ENCODE data around the gene PLK3. TPM values are rescaled to one million over a fixed set of nuclear protein-coding genes. Genes with fewer than 3 reads are reported as not detected.

PLK3 gene
- 13.8 to 17.7 TPM (median 15.6 TPM) in 5 replicates for total RNA-seq (2022; extraction: Qiagen RNA extraction; ENCODE audit: low read depth)

DNA sequence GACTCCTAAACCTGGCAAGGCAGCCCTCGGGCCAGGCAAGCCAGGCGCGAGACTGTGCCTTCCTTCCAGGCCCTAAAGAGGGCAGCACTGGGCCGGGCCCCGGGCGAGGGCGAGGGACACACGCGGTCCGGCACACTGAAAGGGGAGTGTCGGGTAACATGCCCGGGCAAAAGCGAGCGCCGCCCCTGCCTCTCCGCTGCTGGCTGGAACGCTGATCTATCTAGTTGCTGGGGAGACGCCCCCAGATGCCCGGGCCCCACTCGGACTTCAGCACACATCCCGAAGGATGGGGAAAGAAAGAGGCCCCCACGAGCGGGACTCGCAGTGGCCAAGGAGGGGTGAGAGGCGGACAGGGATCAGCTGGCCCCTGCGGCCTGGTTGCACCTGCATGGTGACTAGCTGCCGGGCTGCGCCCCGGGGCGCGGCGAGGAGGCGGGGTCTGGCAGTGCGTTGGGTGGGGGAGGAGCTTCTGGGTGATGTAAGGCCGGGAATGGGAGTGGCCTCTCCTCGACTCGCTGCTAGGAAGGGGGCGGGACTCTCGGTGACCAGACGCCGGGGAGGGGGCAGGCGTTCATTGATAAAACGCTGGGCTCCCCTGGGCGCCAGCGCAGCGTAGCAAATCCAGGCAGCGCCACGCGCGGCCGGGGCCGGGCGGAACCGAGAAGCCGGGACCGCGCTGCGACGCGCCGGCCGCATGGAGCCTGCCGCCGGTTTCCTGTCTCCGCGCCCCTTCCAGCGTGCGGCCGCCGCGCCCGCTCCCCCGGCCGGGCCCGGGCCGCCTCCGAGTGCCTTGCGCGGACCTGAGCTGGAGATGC is at the start of gene PLK3:
Gene PLK3 (plus strand): TSS at position 608 of the 815 bp plus-strand sequence. CDS start 87 bp downstream, at position 695.

GRCh38 chr1:44775078-44775929 is 24.9 kb upstream of the PLK3 start, which contains the start of gene RPS8:
Gene RPS8, plus strand, starts transcription at chr1:44775540. Its CDS starts 57 bp downstream, at chr1:44775597.

DNA sequence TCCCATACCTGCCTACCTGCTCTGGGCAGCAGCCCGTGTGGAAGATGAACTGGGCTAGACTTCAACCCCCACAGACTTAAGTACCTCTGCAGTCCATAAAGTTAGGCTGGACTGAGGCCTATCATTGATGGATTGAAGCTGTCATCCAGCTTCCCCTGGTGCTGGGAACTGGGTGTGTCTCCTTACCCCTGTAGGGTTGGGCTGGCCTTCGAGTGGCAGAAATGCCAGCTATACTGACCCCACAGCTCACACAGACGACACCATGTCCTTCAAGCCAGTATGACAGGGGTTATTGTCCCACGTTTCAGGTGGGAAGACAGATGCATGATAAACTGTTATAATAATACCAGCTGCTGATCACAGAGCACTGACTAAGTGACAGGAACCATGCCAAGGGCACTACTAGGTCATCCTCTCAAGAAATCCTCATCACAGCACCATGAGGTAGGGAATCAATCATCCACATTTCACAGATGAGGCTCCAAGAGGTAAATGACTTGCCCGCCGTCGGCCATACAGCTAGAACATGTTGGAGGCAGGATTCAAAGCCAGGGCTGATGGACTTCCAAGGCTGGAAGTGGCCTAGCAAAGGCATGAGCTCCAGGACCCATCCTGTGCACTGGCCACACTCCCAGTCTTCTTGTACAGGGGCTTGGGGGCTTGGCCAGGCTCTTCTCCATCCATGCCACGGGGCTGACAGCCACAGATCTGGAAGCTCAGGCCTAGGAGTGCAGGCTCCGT is 11.9 kb upstream of the PLK3 start, which contains the start of gene BEST4:
Gene BEST4 (minus strand): TSS at position 51 of the 741 bp plus-strand sequence. CDS start 465 bp downstream, outside the sequence.

GRCh38 chr1:44806704-44807363 is 6.7 kb downstream of the PLK3 start, which contains the start of gene DYNLT4:
Gene DYNLT4, minus strand, starts transcription at chr1:44807351. Its CDS starts 683 bp downstream, at chr1:44806668.

DNA sequence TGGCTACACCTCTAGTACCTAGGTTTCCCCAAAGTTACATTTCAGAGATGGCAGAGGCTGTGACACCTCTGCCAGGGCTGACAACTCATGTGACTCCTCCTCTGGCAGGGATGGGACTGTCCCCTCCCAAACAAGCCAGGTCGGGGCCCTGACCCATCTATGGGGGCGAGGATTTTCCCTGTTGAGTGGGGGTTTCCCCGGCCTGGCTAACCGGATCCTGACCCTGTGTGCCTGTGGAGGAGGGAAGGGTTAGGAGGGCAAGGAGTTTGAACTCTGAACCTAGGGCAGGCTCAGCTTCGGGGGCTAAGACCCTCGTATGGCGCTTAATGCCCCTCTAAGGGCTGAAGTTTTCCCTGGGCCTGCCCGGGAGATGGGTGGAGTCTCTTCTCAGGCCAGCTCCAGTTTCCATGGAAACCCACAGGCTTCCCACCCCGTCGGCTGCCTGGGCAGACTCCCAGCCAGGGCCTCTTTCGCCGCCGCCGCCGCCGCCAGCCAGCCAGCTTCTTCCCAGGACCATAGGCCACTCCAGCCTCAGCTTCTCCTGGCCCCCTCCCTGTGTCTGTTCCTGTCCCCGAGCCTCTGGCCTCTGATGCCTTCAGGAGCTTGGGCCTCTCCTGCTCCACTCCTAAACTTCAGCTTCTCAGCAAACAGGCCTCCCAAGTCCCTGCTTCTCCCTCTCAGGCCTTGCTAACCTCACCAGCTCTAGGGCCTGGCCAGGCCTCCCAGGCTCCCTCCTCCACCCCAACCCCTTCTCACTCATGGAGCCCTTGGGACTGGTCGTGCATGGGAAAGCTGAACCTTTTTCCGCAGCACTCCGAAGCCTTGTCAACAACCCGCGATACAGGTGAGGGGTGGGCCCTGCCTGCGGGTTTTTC is 8.1 kb downstream of the PLK3 start, which contains the start of gene BTBD19:
Gene BTBD19 (plus strand): TSS at position 461 of the 875 bp plus-strand sequence. CDS start 298 bp downstream, at position 759.

GRCh38 chr1:44842862-44843655 is 42.9 kb downstream of the PLK3 start, which contains the start of gene PTCH2:
Gene PTCH2, minus strand, starts transcription at chr1:44843253. Its CDS starts 321 bp downstream, at chr1:44842932.

Other genes starting within 250 kb of the PLK3 start
- gene TMEM53, start 125.9 kb upstream of the PLK3 start, total RNA-seq (2022; extraction: Qiagen RNA extraction; ENCODE audit: low read depth) = 7.1 to 9.2 TPM (median 8.4 TPM) in 5 replicates
- gene ARMH1, start 125.7 kb upstream of the PLK3 start, total RNA-seq (2022; extraction: Qiagen RNA extraction; ENCODE audit: low read depth) = 0.48 to 1.1 TPM (median 0.66 TPM) in 5 replicates
- gene RNU5D-1, start 69.2 kb upstream of the PLK3 start, total RNA-seq (2022; extraction: Qiagen RNA extraction; ENCODE audit: low read depth) = not detected in 5 replicates
- 37.1 to 47.6 TPM (median 39.4 TPM) in 5 replicates for gene KIF2C, start 60.5 kb upstream of the PLK3 start, total RNA-seq (2022; extraction: Qiagen RNA extraction; ENCODE audit: low read depth)
- gene RPS8, start 24.8 kb upstream of the PLK3 start, total RNA-seq (2022; extraction: Qiagen RNA extraction; ENCODE audit: low read depth) = 1,576 to 1,761 TPM (median 1,722 TPM) in 5 replicates
- gene BEST4, start 12.2 kb upstream of the PLK3 start, total RNA-seq (2022; extraction: Qiagen RNA extraction; ENCODE audit: low read depth) = 0.29 to 0.44 TPM (median 0.30 TPM) in 5 replicates
- gene DYNLT4, start 7.0 kb downstream of the PLK3 start, total RNA-seq (2022; extraction: Qiagen RNA extraction; ENCODE audit: low read depth) = 0.29 to 0.70 TPM (median 0.57 TPM) in 5 replicates
- gene BTBD19, start 8.1 kb downstream of the PLK3 start, total RNA-seq (2022; extraction: Qiagen RNA extraction; ENCODE audit: low read depth) = 2.4 to 3.8 TPM (median 2.6 TPM) in 5 replicates
- gene PTCH2, start 42.9 kb downstream of the PLK3 start, total RNA-seq (2022; extraction: Qiagen RNA extraction; ENCODE audit: low read depth) = 0.17 to 0.31 TPM (median 0.21 TPM) in 5 replicates
- 18.6 to 22.2 TPM (median 20.0 TPM) in 5 replicates for gene EIF2B3, start 186.2 kb downstream of the PLK3 start, total RNA-seq (2022; extraction: Qiagen RNA extraction; ENCODE audit: low read depth)
- gene HECTD3, start 210.9 kb downstream of the PLK3 start, total RNA-seq (2022; extraction: Qiagen RNA extraction; ENCODE audit: low read depth) = 14.1 to 19.8 TPM (median 18.0 TPM) in 5 replicates
- 42.7 to 48.2 TPM (median 44.7 TPM) in 5 replicates for gene UROD, start 211.9 kb downstream of the PLK3 start, total RNA-seq (2022; extraction: Qiagen RNA extraction; ENCODE audit: low read depth)

Data from A549 treated with CpdA at 1 μM for 4 hours (cell line).